NCI-H1105 treated with DMSO at 0.1 percent for 48 hours (cell line): ENCODE measurements around the gene GALK2.
"Not testable (repeated sequence)": the region's sequence is repeated elsewhere in the genome, so short reads cannot be mapped to it uniquely, and the experiment has no call there.

Experiments used
- DNase-seq: peaks from one replicate; lab custom pipeline; 2025; lab: John Stamatoyannopoulos, UW

The GALK2 gene

GRCh38 chr15:49164865-49165264 lies 5.2 kb upstream of the GALK2 start:
- DNase-seq, result no peak

DNA sequence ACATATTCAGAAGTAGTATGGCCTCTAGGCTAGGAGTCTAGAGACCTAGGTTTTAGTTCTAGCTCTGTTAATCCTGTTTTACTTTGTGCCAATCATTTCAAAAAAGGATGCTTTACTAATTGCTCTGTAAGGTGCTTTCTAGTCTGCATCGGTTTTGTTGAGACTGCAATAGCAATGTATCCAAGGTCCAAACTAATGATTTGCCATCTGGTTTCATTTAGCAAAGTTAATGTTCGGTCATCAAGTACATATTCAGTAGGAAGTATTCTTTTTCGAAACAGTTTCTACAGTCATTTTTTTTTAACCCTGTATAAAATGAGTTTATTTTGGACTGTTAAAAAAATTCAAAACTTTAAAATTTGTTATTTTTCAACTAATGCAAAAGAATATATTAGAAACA lies 2.0 kb upstream of the GALK2 start:
- DNase-seq, result no peak

DNA sequence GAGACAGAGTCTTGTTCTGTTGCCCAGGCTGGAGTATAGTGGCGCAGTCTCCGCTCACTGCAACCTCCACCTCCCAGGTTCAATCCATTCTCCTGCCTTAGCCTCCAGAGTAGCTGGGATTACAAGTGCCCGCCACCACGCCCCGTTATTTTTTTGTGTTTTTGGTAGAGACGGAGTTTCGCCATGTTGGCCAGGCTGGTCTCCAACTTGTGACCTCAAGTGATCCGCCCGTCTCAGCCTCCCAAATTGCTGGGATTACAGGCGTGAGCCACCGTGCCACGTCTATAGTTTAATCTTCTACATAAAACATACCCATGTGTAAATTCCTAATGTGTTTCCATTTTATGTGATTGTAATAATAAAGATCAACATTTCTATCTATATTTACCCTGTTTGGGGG lies 1.7 kb downstream of the GALK2 start:
- no peak for DNase-seq

DNA sequence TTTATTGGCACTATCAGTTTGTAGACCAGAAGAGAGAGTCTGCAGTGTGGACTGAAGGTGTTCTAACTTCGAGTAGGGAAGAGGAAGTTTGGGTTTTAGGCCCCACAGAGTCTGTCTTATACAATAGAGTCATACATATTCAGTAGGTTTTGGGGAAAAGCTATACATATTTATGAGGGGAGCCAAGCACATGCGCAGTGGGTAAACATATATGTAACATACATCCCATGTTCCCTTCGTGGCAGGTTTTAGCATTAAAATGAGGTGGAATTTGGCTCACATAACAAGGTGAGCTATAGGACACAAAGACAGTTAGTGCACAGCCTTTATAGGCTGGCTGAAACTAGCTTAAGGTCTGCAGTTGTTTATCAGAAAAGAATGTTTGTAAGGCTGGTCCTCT lies 4.9 kb downstream of the GALK2 start:
- DNase-seq, result no peak

- DNase-seq, result not testable (repeated sequence)
Measured at GRCh38 chr15:49175582-49176397, 5.7 kb downstream of the GALK2 start.

DNA sequence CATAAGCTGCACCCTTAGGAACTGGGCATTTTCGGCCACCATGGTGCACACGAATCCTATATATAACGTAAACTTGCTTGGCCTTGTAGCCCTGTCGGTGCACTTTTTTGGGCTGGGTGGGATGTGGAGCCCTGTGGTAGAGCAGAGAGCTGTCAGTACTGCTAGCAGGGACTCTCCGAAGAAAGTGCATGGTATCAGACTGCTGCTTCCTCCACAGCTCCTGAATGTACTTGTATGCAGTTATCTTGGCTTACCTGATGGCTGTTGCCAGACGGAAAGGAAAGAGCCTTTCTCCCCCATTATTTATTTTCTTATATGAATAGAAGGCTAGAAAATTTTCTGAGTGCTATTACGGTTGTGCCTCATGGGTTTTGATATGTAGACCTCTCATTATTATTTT lies 8.4 kb downstream of the GALK2 start:
- DNase-seq, result no peak

GRCh38 chr15:49179433-49180190 lies 9.6 kb downstream of the GALK2 start:
- no peak for DNase-seq

- no peak for DNase-seq
Measured at GRCh38 chr15:49182128-49182527, 12.1 kb downstream of the GALK2 start.

DNA sequence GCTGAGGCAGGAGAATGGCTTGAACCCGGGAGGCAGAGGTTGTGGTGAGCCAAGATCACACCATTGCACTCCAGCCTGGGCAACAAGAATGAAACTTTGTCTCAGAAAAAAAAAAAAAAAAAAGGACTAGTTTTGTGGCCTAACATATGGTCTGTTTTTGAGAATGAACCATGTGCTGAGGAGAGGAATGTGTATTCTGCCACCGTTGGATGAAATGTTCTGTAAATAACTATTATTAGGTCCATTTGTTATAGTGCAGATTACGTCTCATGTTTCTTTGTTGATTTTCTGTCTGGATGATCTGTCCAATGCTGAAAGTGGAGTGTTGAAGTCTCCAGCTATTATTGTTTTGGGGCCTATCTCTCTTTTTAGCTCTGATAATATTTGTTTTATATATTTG lies 13.7 kb downstream of the GALK2 start:
- DNase-seq, result not testable (repeated sequence)

DNA sequence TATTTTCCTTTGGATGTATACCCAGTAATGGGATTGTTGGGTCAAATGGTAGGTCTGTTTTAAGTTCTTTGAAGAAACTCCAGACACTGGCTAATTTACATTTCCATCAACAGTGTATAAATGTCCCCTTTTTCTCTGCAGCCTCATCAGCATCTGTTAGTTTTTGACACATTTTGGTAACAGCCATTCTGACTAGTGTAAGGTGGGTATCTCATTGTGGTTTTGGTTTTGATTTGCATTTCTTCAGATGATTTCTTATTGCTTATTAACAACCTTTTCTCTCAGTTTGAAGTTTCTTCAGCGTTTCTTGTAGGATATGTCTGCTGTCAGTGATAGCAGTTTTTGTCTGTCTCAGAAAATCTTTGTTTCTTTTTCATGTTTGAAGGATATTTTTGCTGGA lies 15.4 kb downstream of the GALK2 start:
- no peak for DNase-seq

DNA sequence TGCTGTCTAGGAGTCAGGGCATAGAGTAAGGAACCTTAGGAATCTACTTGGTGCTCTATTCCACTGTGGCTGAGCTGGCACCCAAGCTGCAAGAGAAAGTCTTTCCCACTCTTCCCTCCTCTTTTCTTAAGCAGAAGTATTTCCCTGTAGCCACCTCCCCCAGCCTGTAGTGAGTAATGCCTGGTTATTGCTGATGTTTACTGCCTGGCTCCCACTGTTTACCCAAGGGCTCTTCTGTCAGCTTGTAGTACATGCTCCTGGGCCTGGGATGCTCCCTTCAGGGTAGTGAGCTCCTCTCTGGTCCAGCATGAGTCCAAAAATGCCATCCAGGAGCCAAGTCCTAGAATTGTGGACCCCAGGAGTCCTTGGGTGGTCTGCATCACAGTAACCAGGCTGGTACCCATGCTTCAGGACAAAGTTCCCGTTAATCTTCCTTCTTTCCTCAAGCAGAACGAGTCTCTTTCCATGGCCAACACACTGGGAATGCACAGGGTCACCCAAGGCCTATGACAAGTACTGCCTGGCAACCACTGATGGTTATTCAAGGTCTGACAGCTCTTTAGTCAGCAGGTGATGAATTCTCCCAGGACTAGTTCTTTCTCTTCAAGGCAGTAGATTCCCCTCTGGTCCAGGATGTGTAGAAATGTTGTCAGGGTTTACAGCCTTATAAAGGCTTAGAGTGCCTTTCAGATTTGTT lies 17.6 kb downstream of the GALK2 start:
- DNase-seq, result no peak

GRCh38 chr15:49188933-49189332 lies 18.9 kb downstream of the GALK2 start:
- DNase-seq, result no peak

GRCh38 chr15:49189631-49190030 lies 19.6 kb downstream of the GALK2 start:
- DNase-seq, result no peak

DNA sequence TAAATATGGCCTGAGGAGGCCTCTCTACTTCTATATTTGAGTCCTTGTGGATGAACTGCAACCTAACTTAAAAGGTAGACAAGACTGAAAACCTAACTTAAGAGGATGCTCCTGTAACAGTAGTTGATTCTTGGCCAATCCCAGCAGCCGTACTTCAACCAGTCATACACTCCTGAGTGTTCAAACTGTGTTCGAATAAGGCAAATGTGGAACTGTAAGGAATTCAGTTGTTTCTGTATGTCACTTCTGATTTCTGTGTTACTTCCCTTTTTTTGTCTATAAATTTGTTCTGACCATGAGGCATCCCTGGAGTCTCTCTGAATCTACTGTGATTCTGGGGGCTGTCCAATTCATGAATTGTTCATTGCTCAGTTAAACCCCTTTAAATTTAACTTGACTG lies 20.5 kb downstream of the GALK2 start:
- DNase-seq, result no peak

- no peak for DNase-seq
Measured at GRCh38 chr15:49191892-49192291, 21.8 kb downstream of the GALK2 start.

DNA sequence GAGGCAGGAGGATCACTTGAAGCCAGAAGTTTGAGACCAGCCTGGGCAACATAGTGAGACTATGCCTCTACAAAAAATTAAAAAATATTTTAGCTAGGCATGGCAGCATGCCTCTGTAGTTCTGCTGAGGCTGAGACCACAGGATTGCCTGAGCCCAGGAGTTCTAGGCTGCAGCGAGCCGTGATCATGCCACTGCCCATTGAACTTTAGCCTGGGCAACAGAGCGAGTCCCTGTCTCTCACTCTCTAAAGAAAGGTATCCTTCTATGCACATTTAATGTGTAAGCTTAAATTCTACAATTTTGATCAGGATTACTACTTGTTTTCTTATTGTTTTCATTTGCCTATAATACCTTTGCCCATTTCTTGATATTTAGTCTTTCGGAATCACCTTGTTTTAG lies 26.8 kb downstream of the GALK2 start:
- DNase-seq, result no peak

DNA sequence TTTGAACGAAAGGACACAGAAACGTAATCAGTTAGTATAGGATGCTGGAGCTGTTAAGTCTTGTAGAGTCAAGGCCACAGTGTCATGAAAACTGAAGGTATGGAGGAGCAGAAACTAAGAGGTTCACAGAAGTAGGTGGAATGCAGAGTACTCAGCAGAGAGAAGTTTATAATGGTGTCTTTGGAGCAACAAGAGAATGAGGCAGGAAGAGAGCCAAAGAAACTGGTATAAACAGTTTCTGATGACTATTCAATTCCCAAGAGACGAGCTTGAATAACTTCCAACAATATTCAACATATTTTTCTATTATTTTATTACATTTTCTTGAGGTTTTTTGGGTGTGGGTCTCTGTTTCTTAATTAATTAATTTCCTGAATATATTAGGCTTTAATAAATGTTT lies 29.6 kb downstream of the GALK2 start:
- DNase-seq, result no peak

- no peak for DNase-seq
Measured at GRCh38 chr15:49200347-49200746, 30.3 kb downstream of the GALK2 start.

GRCh38 chr15:49208102-49208501 lies 38.1 kb downstream of the GALK2 start:
- not testable (repeated sequence) for DNase-seq

DNA sequence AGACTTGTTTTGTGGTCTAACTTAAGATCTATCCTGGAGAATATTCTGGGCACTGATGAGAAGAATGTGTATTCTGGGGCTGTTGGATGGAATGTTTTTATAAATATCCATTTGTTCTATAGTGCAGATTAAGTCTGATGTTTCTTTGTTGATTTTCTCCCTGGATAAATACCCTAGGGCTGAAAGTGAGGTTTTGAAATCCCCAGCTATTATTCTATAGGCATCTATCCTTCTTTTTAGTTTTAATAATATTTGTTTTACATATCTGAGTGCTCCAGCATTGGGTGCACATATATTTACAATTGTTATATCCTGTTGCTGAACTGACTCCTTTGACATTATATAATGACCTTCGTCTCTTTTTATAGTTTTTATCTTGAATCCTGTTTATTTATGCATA lies 42.9 kb downstream of the GALK2 start:
- DNase-seq, result no peak

- peak; percentile 65 for DNase-seq
Measured at GRCh38 chr15:49215768-49216739, 46.0 kb downstream of the GALK2 start.
